HG03045 (cell line): Measurements from ENCODE around the gene TTC7B.

Experiments used
- ATAC-seq: cut with Tn5 transposase; IDR thresholded peaks from one replicate; pipeline ENCODE4 v1.9.1; 2021; ENCODE audit warnings: mild to moderate bottlenecking, moderate library complexity; ENCODE audit not compliant: unreplicated experiment

The TTC7B gene

GRCh38 chr14:90714811-90715210, 101.4 kb downstream of the TTC7B start:
- no peak for ATAC-seq

GRCh38 chr14:90704738-90705392, 111.4 kb downstream of the TTC7B start:
- no peak for ATAC-seq

GRCh38 chr14:90703841-90704737, 112.1 kb downstream of the TTC7B start:
- no peak for ATAC-seq

GRCh38 chr14:90700933-90701776, 115.1 kb downstream of the TTC7B start:
- no peak for ATAC-seq

- ATAC-seq, result no peak
Observed at GRCh38 chr14:90699016-90699415, 117.2 kb downstream of the TTC7B start.

- ATAC-seq, result no peak
Observed at GRCh38 chr14:90698379-90698869, 117.8 kb downstream of the TTC7B start.

GRCh38 chr14:90697577-90698206, 118.5 kb downstream of the TTC7B start:
- ATAC-seq, result peak; percentile 72

GRCh38 chr14:90697132-90697531, 119.1 kb downstream of the TTC7B start:
- no peak for ATAC-seq

GRCh38 chr14:90696720-90697119, 119.5 kb downstream of the TTC7B start:
- no peak for ATAC-seq

- no peak for ATAC-seq
Observed at GRCh38 chr14:90695997-90696660, 120.1 kb downstream of the TTC7B start.

GRCh38 chr14:90693413-90693812, 122.8 kb downstream of the TTC7B start:
- ATAC-seq, result no peak

GRCh38 chr14:90692826-90693225, 123.4 kb downstream of the TTC7B start:
- ATAC-seq, result no peak

- no peak for ATAC-seq
Observed at GRCh38 chr14:90692061-90692460, 124.2 kb downstream of the TTC7B start.

- ATAC-seq, result no peak
Observed at GRCh38 chr14:90691627-90692026, 124.6 kb downstream of the TTC7B start.

GRCh38 chr14:90687680-90688079, 128.6 kb downstream of the TTC7B start:
- no peak for ATAC-seq

- ATAC-seq, result no peak
Observed at GRCh38 chr14:90682615-90683014, 133.6 kb downstream of the TTC7B start.

GRCh38 chr14:90681929-90682328, 134.3 kb downstream of the TTC7B start:
- no peak for ATAC-seq

- no peak for ATAC-seq
Observed at GRCh38 chr14:90678846-90679362, 137.3 kb downstream of the TTC7B start.

GRCh38 chr14:90678420-90678819, 137.8 kb downstream of the TTC7B start:
- ATAC-seq, result no peak

GRCh38 chr14:90677484-90678050, 138.7 kb downstream of the TTC7B start:
- no peak for ATAC-seq
